A673 (cell line): ENCODE data around the gene INPP5A. TPM values are rescaled to one million over a fixed set of nuclear protein-coding genes. Genes with fewer than 3 reads are reported as not detected.

ENCODE experiments used
- BruUV-seq: library from RNA; stranded (reverse); fragments of 400-500 nt; replicated peaks from 2 replicates; lab custom pipeline; 2021; lab: Mats Ljungman, UMichigan
- CTCF ChIA-PET: fragments of 300-600 bp; sonication (Branson Sonifier 250); formaldehyde crosslinking; loops from one replicate; lab custom pipeline; 2022; ENCODE audit warnings: antibody characterized with exemption; lab: Charles Lee
- POLR2A ChIA-PET: fragments of 300-600 bp; sonication (Branson Sonifier 250); formaldehyde crosslinking; loops from one replicate; lab custom pipeline; 2022; ENCODE audit warnings: antibody characterized with exemption; ENCODE audit not compliant: low non-redundant PET; lab: Charles Lee
- DNase-seq: peaks from one replicate; pipeline ENCODE4 v3.0.0-alpha.2; 2015; ENCODE audit warnings: low spot score
- H3K27ac ChIP-seq: fragments of 200-600 bp; sonication (generic); 2 replicates; pipeline ENCODE4 v1.5.1; 2016; ENCODE audit warnings: mixed run types, low read depth, mild to moderate bottlenecking, mixed read lengths, antibody characterized with exemption, low read length; ENCODE audit not compliant: poor library complexity, severe bottlenecking
- H3K27me3 ChIP-seq: fragments of 200-600 bp; sonication (generic); replicated peaks from 2 replicates; pipeline ENCODE4 v1.6.1; 2017; ENCODE audit warnings: mixed run types, low read depth, mild to moderate bottlenecking, mixed read lengths, antibody characterized with exemption, low read length; ENCODE audit not compliant: insufficient read depth, poor library complexity
- H3K36me3 ChIP-seq: fragments of 200-600 bp; sonication (generic); 2 replicates; pipeline ENCODE4 v1.6.1; 2016; ENCODE audit warnings: mixed run types, mild to moderate bottlenecking, mixed read lengths, antibody characterized with exemption, low read length; ENCODE audit not compliant: insufficient read depth, poor library complexity, severe bottlenecking
- H3K4me1 ChIP-seq: fragments of 200-600 bp; sonication (generic); 2 replicates; pipeline ENCODE4 v1.6.1; 2017; ENCODE audit warnings: mixed run types, mild to moderate bottlenecking, mixed read lengths, antibody characterized with exemption, low read length; ENCODE audit not compliant: insufficient read depth, poor library complexity, severe bottlenecking
- H3K4me3 ChIP-seq: fragments of 200-600 bp; sonication (generic); 2 replicates; pipeline ENCODE4 v1.5.1; 2016; ENCODE audit warnings: low read depth, mixed run types, mild to moderate bottlenecking, mixed read lengths, low read length; ENCODE audit not compliant: poor library complexity, severe bottlenecking
- H3K9me3 ChIP-seq: fragments of 200-600 bp; sonication (generic); 2 replicates; pipeline ENCODE4 v1.6.1; 2016; ENCODE audit warnings: mixed run types, low read depth, mild to moderate bottlenecking, mixed read lengths, antibody characterized with exemption, low read length; ENCODE audit not compliant: poor library complexity, severe bottlenecking
- EZH2 ChIP-seq: fragments of 200-600 bp; sonication (generic); IDR thresholded peaks from 2 replicates; pipeline ENCODE4 v1.6.1; 2017; ENCODE audit warnings: borderline replicate concordance, low read depth, mild to moderate bottlenecking, mixed read lengths, antibody characterized with exemption, low read length; ENCODE audit not compliant: poor library complexity, severe bottlenecking
- intact Hi-C: fragments of 100-400 bp; cut with micrococcal nuclease; formaldehyde crosslinking; loops from one replicate; pipeline ENCODE4 v1.10.0; 2022; ENCODE audit not compliant: unreplicated experiment
- total RNA-seq: library from RNA; stranded (reverse); gene quantifications from 2 replicates; pipeline ENCODE4 v1.2.3, GENCODE V29; 2021
- TF ChIP-seq, protein P1 (sequence below): fragments of 300-800, 200-600 bp; sonication (generic); conservative IDR thresholded peaks from 2 replicates; pipeline ENCODE4 v1.5.1; 2017; ENCODE audit warnings: low read depth, mild to moderate bottlenecking, antibody characterized with exemption, low read length, moderate library complexity, mixed read lengths

The INPP5A gene
- total RNA-seq, 1 experiment from 2014 or later = 21.8 TPM

DNA sequence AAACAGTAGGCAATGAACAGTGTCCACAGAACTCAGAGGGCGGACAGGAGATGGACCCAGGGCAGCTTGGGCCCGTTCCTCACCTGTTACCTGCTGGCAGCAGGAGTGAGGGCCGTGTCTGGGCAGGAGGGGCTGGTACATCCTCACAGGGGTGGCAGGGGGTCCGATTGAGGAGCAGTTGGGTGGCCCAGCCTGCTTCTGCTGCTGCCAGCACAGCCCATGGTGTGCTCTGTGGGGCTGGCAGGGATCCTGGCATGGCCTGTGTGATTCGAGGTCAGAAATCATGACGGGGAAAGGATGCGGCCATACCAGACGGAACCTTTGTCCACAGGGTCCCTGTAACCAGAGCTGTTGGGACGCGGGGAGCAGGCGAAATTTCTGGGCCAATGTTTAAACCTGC, 49.6 kb downstream of the INPP5A start:
- Histone ChIP-seq H3K4me3 (no peak overlapping the region), H3K36me3 (no peaks in the 10 kb centered on the region), H3K27ac (no peak overlapping the region), H3K27me3 (no peaks in the 10 kb centered on the region), H3K9me3 (no peaks in the 10 kb centered on the region), H3K4me1 (peaks cover 10% of the 10 kb centered on the region)
- TF ChIP-seq EZH2 = no peak
- TF ChIP-seq, protein P1, sequence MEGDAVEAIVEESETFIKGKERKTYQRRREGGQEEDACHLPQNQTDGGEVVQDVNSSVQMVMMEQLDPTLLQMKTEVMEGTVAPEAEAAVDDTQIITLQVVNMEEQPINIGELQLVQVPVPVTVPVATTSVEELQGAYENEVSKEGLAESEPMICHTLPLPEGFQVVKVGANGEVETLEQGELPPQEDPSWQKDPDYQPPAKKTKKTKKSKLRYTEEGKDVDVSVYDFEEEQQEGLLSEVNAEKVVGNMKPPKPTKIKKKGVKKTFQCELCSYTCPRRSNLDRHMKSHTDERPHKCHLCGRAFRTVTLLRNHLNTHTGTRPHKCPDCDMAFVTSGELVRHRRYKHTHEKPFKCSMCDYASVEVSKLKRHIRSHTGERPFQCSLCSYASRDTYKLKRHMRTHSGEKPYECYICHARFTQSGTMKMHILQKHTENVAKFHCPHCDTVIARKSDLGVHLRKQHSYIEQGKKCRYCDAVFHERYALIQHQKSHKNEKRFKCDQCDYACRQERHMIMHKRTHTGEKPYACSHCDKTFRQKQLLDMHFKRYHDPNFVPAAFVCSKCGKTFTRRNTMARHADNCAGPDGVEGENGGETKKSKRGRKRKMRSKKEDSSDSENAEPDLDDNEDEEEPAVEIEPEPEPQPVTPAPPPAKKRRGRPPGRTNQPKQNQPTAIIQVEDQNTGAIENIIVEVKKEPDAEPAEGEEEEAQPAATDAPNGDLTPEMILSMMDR = no peak
- no TSS peak for BruUV-seq
- ChIA-PET CTCF (no interaction called here), POLR2A (no interaction called here)
- intact Hi-C loops = no loop called here
- DNase-seq = no peak

DNA sequence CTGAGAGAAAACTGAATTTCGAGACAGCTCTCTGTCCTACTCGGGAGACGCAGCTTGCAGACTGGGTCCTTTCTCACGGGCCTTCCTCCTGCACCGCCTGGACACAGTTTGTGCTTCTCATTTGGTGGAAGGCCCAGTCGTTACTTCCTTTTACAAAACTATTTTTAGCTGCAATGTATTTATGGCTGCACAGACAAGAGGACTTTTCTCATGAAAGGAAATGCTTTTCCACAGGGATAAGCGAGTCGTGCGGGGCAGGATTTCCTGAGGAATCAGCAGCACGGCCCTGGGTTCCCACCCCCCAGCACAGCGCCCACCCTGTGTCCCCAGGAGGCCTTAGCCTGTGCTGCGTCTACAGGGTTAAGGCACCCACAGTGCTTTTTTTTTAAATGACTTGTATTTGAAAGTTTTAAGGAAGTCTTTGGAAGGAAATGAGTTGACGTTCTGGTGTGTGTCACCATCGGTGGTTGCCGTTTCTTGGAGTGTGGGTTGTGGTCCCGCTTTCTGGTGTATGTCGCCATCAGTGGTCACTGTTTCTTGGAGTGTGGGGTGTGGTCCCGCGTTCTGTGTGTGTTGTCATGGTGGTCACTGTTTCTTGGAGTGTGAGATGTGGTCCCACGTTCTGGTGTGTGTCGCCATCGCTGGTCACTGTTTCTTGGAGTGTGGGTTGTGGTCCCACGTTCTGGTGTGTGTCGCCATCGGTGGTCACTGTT, 50.9 kb downstream of the INPP5A start:
- CTCF ChIA-PET = no interaction called here

DNA sequence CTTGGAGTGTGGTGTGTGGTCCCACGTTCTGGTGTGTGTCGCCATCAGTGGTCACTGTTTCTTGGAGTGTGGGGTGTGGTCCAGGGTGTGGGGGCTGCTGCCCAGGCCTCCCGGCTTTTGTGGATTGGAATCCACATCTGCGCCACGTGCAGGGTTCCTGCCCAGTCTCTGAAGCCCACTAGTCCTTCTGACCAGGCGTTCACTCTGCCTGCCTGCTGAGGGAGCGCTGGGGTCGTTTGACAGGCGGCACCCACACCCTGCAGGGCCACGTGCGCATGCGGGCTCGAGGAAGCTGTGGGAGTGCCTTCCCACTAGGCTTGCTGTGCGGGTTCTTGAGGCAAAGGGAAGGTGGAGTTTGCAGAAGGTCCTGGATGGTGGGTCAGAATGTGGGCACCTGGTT, 51.4 kb downstream of the INPP5A start:
- no peak overlapping the region for H3K4me3 ChIP-seq

More for the DNA sequence above, 50.9 kb downstream of the INPP5A start:
- POLR2A ChIA-PET = no interaction called here
- DNase-seq = no peak
- H3K36me3 ChIP-seq = no peaks in the 10 kb centered on the region
- no peaks in the 10 kb centered on the region for H3K27me3 ChIP-seq
- no TSS peak for BruUV-seq
- no peak overlapping the region for H3K4me3 ChIP-seq
- no peaks in the 10 kb centered on the region for H3K9me3 ChIP-seq
- H3K27ac ChIP-seq = peak overlapping the region; percentile 18
- H3K4me1 ChIP-seq = peaks cover 10% of the 10 kb centered on the region
- intact Hi-C loops = no loop called here
- TF ChIP-seq, protein P1 = no peak
- no peak for TF ChIP-seq EZH2

More for the DNA sequence above, 51.4 kb downstream of the INPP5A start:
- Histone ChIP-seq H3K27me3 (no peaks in the 10 kb centered on the region), H3K27ac (no peak overlapping the region), H3K4me1 (peaks cover 10% of the 10 kb centered on the region), H3K9me3 (no peaks in the 10 kb centered on the region), H3K36me3 (no peaks in the 10 kb centered on the region)
- ChIA-PET CTCF (no interaction called here), POLR2A (no interaction called here)
- DNase-seq = no peak
- BruUV-seq = no TSS peak
- no peak for TF ChIP-seq EZH2
- TF ChIP-seq, protein P1 = no peak
- intact Hi-C loops = no loop called here
